Urinary bladder (tissue), 4 donors: ENCODE results near the gene FAM3A. TPM values are rescaled to one million over a fixed set of nuclear protein-coding genes. Genes with fewer than 3 reads are reported as not detected.

Source experiments
- DNase-seq: peaks from one replicate; pipeline ENCODE4 v3.0.0-alpha.2; 2015; ENCODE audit errors: extremely low spot score
- H3K27ac ChIP-seq: one replicate; pipeline ENCODE4 v1.5.1; 2013; ENCODE audit warnings: low read depth, mild to moderate bottlenecking, moderate library complexity
- H3K36me3 ChIP-seq: one replicate; pipeline ENCODE4 v1.6.1; 2013; ENCODE audit warnings: mild to moderate bottlenecking, moderate library complexity; ENCODE audit not compliant: insufficient read depth
- H3K4me1 ChIP-seq: one replicate; pipeline ENCODE4 v1.6.1; 2013; ENCODE audit warnings: mild to moderate bottlenecking, moderate library complexity; ENCODE audit not compliant: insufficient read depth
- H3K4me3 ChIP-seq: one replicate; pipeline ENCODE4 v1.5.1; 2013; ENCODE audit warnings: low read depth, low read length
- WGBS: extraction: QIAGEN DNeasy Blood & Tissue Kit; methylation state at CpG from one replicate; pipeline ENCODE4 v1.1.7; 2013; 5-methylcytosine and 5-hydroxymethylcytosine counted together
- polyA plus RNA-seq: library from polyadenylated mRNA; stranded (reverse); fragments of 200-250 nt; gene quantifications from one replicate; pipeline ENCODE4 v1.2.3, GENCODE V29; 2013
- total RNA-seq: library from RNA; depleted of rRNA; stranded (reverse); fragments of >200 nt; gene quantifications from one replicate; pipeline ENCODE4 v1.2.3, GENCODE V29; 2014
- donor health status: healthy with polysubstance abuse.
- donor health status: healthy.

FAM3A gene
- total and polyA plus RNA-seq, 2 donors = 11.2 to 67.8 TPM

GRCh38 chrX:154486052-154486395 lies 30.0 kb downstream of the FAM3A start:
- Histone ChIP-seq H3K27ac (peak overlapping the region; percentile 85), H3K36me3 (peaks cover 1% of the 10 kb centered on the region), H3K4me3 (peak overlapping the region; percentile 76), H3K4me1 (no peaks in the 10 kb centered on the region)
- WGBS = under 1% methylated on average over 35 of the region's 35 CpGs
- DNase-seq = no peak

GRCh38 chrX:154485150-154486051 lies 30.6 kb downstream of the FAM3A start:
- Histone ChIP-seq H3K36me3 (peaks cover 1% of the 10 kb centered on the region), H3K27ac (peak overlapping the region; percentile 85), H3K4me3 (peak overlapping the region; percentile 76), H3K4me1 (no peaks in the 10 kb centered on the region)
- 40% methylated on average over 35 of the region's 35 CpGs for WGBS
- no peak for DNase-seq

DNA sequence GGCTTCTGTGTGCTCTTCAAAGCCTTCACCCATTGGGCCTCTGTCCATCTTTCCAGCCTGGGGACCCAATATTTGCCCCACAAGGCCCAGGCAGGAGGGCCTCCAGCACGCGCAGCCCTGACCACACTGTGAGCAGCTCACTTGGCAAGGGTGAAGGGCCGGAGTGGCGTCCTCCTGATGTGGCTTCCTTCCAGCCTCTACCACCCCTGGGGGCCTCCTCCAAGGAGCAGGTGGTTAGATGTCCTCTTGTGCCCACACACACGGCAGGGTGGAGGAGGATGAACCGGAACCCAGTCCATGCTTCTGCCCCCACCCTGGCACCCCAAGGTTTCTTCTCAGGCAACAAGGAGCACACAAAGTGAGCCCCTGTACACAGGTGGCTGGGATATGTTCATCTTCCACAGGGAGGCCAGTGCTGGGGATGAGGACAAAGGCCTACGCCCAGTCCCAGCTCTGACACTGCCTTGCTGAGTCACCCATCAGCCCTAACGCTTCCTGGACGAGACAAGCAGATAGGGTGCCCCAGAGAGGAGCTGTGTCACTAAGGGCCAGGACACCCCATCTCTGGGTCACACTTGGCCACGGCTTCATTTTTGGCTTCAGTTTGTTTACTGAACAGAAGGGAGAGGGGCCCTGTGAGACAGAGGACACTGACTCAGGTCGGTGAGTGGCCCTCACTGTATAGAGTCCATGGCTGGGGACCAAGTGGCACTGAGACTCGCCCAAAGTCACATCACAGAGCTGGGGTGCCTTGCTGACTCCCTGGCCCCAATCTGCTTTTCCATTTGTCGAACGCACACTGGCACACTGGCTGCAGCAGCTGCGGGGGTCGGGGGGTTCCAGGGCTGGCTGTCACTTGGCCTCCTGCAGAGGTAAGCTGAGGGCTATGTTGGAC lies 31.5 kb downstream of the FAM3A start:
- no peak for DNase-seq
- H3K27ac ChIP-seq = no peak overlapping the region
- peaks cover 1% of the 10 kb centered on the region for H3K36me3 ChIP-seq
- WGBS = 76% methylated on average over 16 of the region's 16 CpGs
- H3K4me1 ChIP-seq = no peaks in the 10 kb centered on the region
- H3K4me3 ChIP-seq = no peak overlapping the region

GRCh38 chrX:154483325-154483724 lies 32.7 kb downstream of the FAM3A start:
- H3K4me3 ChIP-seq = no peak overlapping the region
- H3K27ac ChIP-seq = no peak overlapping the region
- DNase-seq = no peak
- H3K36me3 ChIP-seq = peaks cover 1% of the 10 kb centered on the region
- WGBS = 84% methylated on average over 7 of the region's 7 CpGs
- no peaks in the 10 kb centered on the region for H3K4me1 ChIP-seq

- Histone ChIP-seq H3K4me3 (no peak overlapping the region), H3K36me3 (peaks cover 1% of the 10 kb centered on the region), H3K27ac (no peak overlapping the region), H3K4me1 (no peaks in the 10 kb centered on the region)
- DNase-seq = no peak
- WGBS = 70% methylated on average over 7 of the region's 7 CpGs
These were observed 33.2 kb downstream of the FAM3A start for GRCh38 chrX:154482786-154483185.

- Histone ChIP-seq H3K4me1 (no peaks in the 10 kb centered on the region), H3K4me3 (no peak overlapping the region), H3K36me3 (peaks cover 1% of the 10 kb centered on the region), H3K27ac (no peak overlapping the region)
- WGBS = 77% methylated on average over 14 of the region's 14 CpGs
- no peak for DNase-seq
These were observed 34.0 kb downstream of the FAM3A start for GRCh38 chrX:154481911-154482601.

DNA sequence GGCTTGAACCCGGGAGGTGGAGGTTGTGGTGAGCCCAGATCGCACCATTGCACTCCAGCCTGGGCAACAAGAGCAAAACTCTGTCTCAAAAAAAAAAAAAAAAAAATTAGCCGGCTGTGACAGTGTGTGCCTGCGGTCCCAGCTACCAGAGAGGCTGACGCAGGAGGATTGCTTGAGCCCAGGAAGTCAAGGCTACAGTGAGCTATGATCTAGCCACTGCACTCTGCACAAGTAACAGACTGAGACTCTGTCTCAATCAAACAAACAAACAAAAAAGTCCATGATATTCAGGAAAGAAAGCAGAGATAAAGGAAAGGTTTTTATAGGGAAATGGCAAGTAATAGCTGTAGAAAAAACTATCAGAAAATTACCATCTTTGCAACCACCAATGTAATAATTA lies 34.8 kb downstream of the FAM3A start:
- no peak for DNase-seq
- 91% methylated on average over 5 of the region's 5 CpGs for WGBS
- Histone ChIP-seq H3K36me3 (peaks cover 1% of the 10 kb centered on the region), H3K27ac (no peak overlapping the region), H3K4me1 (no peaks in the 10 kb centered on the region), H3K4me3 (no peak overlapping the region)

- peaks cover 1% of the 10 kb centered on the region for H3K36me3 ChIP-seq
- WGBS = 3% methylated on average over 83 of the region's 85 CpGs
- peak; percentile 52 for DNase-seq
- no peaks in the 10 kb centered on the region for H3K4me1 ChIP-seq
- peak within 1 kb of the TSS; percentile 50 for H3K27ac ChIP-seq
- peak within 1 kb of the TSS; percentile 51 for H3K4me3 ChIP-seq
These were observed 37.1 kb downstream of the FAM3A start, which contains the start of gene LAGE3 for GRCh38 chrX:154478728-154479622. LAGE3 (minus strand) TSS chrX:154479281; CDS start chrX:154478915, 366 bp downstream.

- no peak for DNase-seq
- H3K27ac ChIP-seq = peak overlapping the region; percentile 50
- no peaks in the 10 kb centered on the region for H3K4me1 ChIP-seq
- WGBS = 51% methylated on average over 24 of the region's 24 CpGs
- H3K36me3 ChIP-seq = no peaks in the 10 kb centered on the region
- H3K4me3 ChIP-seq = peak overlapping the region; percentile 51
These were observed 38.0 kb downstream of the FAM3A start for GRCh38 chrX:154477891-154478477.

- no peak for DNase-seq
- Histone ChIP-seq H3K27ac (no peak overlapping the region), H3K4me3 (no peak overlapping the region), H3K36me3 (no peaks in the 10 kb centered on the region), H3K4me1 (no peaks in the 10 kb centered on the region)
- 71% methylated on average over 8 of the region's 8 CpGs for WGBS
These were observed 39.2 kb downstream of the FAM3A start for GRCh38 chrX:154476821-154477220.

GRCh38 chrX:154473683-154474082 lies 42.3 kb downstream of the FAM3A start:
- H3K4me1 ChIP-seq = no peaks in the 10 kb centered on the region
- no peak overlapping the region for H3K27ac ChIP-seq
- no peak for DNase-seq
- 85% methylated on average over 7 of the region's 7 CpGs for WGBS
- no peaks in the 10 kb centered on the region for H3K36me3 ChIP-seq
- no peak overlapping the region for H3K4me3 ChIP-seq
